Thyroid gland (tissue), 4 donors: ENCODE results near the gene HDAC5.

Experiments
- POLR2A ChIP-seq, 2 donors: fragments of 450-650 bp; IDR thresholded peaks; one replicate each; pipeline ENCODE4 v1.6.1; 2017; ENCODE audit warnings: antibody characterized with exemption in 2 of 2, mild to moderate bottlenecking in 2 of 2, moderate library complexity in 1 of 2
- TF ChIP-seq, protein P1 (sequence below), 6 experiments: fragments of 200-600 bp in 3 of 6; fragments of 450-650 bp in 3 of 6; sonication (generic) in 3 of 6; IDR thresholded peaks; one replicate each; pipeline ENCODE4 v1.5.1; 2016 to 2019; ENCODE audit warnings: antibody characterized with exemption in 6 of 6, mild to moderate bottlenecking in 2 of 6, inconsistent platforms in 1 of 6, moderate library complexity in 1 of 6

DNA sequence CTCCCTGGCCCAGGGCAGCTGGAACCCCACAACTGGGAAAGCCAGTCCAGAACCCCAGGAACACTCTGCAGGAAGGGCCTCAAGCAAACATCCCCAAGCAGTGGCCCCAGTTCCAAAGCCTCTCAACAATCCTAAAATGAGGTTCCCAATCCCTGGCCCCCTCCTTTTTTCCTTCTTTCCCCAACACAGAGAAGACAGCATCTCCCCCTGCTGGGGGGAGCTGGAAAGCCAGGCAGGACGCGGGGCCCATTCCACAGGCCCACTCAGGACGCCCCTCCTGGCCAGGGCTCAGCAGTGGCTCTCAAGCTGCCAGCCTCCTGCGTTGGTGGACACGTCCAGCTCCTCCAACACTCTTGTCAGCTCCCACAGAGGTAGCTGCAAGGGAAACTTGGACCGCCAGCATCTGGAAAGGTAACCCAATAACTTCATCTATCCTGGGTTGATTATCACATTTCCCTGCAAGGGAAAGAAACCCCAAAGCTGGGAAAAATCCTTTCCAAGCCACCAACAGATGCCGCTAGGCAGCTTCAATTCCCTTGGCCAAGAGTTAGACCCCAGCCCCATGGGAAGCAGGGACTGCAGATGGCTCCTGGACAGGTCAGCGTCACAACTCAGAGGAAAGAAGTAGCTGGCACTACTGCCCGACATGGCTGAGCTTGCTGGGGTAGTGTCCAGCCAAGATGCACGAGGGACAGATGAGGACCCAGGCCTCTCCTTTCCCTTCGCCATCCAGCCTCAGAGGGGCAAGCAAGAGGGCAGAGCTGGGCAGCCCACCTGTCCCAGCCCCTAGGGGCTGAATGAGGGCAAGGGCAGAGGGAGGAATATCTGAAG lies 7.6 kb downstream of the HDAC5 start:
- TF ChIP-seq, protein P1, sequence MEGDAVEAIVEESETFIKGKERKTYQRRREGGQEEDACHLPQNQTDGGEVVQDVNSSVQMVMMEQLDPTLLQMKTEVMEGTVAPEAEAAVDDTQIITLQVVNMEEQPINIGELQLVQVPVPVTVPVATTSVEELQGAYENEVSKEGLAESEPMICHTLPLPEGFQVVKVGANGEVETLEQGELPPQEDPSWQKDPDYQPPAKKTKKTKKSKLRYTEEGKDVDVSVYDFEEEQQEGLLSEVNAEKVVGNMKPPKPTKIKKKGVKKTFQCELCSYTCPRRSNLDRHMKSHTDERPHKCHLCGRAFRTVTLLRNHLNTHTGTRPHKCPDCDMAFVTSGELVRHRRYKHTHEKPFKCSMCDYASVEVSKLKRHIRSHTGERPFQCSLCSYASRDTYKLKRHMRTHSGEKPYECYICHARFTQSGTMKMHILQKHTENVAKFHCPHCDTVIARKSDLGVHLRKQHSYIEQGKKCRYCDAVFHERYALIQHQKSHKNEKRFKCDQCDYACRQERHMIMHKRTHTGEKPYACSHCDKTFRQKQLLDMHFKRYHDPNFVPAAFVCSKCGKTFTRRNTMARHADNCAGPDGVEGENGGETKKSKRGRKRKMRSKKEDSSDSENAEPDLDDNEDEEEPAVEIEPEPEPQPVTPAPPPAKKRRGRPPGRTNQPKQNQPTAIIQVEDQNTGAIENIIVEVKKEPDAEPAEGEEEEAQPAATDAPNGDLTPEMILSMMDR (IDR thresholded peaks at IDR 0.05), result peak; percentile 18 to 65 (median 42)
- no peak for TF ChIP-seq POLR2A (IDR thresholded peaks at IDR 0.05)
